Gastrocnemius medialis (tissue), 4 donors: ENCODE results near the gene ETV7.

Source experiments
- POLR2A ChIP-seq, 2 donors: fragments of 450-650 bp; IDR thresholded peaks; one replicate each; pipeline ENCODE4 v1.6.1; 2017; ENCODE audit warnings: antibody characterized with exemption in 2 of 2, mild to moderate bottlenecking in 2 of 2, moderate library complexity in 2 of 2
- TF ChIP-seq, protein P1 (sequence below), 5 experiments: fragments of 450-650 bp in 3 of 5; fragments of 200-600 bp in 2 of 5; sonication (generic) in 2 of 5; IDR thresholded peaks in 4 of 5; conservative IDR thresholded peaks in 1 of 5; 1 replicate in 4 of 5; 2 replicates in 1 of 5; pipeline ENCODE4 v1.5.1; 2016 to 2019; ENCODE audit warnings: antibody characterized with exemption in 5 of 5, mild to moderate bottlenecking in 3 of 5, moderate library complexity in 3 of 5

DNA sequence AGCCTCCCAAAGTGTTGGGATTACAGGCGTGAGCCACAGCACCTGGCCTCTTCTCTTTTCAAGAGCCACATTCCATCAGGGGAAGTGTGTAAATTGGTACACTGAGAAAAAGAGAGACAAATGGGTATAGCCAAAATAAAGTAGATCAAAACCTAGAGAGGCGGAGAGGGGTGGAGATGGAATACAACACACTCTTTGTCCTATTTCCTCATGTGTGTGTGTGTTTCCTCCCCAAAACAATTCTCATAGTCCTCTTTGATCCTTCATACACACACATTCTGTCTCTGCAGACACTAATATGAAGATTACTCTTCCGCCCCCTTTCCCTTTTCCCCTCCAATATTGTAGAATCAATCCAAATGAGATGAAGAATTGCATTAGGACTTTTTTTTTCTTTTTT, 39.2 kb upstream of the ETV7 start:
- TF ChIP-seq, protein P1, sequence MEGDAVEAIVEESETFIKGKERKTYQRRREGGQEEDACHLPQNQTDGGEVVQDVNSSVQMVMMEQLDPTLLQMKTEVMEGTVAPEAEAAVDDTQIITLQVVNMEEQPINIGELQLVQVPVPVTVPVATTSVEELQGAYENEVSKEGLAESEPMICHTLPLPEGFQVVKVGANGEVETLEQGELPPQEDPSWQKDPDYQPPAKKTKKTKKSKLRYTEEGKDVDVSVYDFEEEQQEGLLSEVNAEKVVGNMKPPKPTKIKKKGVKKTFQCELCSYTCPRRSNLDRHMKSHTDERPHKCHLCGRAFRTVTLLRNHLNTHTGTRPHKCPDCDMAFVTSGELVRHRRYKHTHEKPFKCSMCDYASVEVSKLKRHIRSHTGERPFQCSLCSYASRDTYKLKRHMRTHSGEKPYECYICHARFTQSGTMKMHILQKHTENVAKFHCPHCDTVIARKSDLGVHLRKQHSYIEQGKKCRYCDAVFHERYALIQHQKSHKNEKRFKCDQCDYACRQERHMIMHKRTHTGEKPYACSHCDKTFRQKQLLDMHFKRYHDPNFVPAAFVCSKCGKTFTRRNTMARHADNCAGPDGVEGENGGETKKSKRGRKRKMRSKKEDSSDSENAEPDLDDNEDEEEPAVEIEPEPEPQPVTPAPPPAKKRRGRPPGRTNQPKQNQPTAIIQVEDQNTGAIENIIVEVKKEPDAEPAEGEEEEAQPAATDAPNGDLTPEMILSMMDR (IDR thresholded peaks at IDR 0.05 in 4 of 5, conservative IDR thresholded peaks at IDR 0.05 in 1 of 5) = no peak
- no peak for TF ChIP-seq POLR2A (IDR thresholded peaks at IDR 0.05)
